GM03348 (cell line): ENCODE results near the gene BRSK2.
"Not testable (repeated sequence)": the region's sequence is repeated elsewhere in the genome, so short reads cannot be mapped to it uniquely, and the experiment has no call there.

Source experiments
- DNase-seq: peaks from one replicate; pipeline ENCODE4 v3.0.0; 2012; ENCODE audit warnings: low spot score

BRSK2 gene

GRCh38 chr11:1409852-1410125 lies 20.1 kb downstream of the BRSK2 start:
- not testable (repeated sequence) for DNase-seq

- DNase-seq, result no peak
Observed at GRCh38 chr11:1410366-1411291, 20.9 kb downstream of the BRSK2 start.

- no peak for DNase-seq
Observed at GRCh38 chr11:1411301-1411700, 21.6 kb downstream of the BRSK2 start.

- DNase-seq, result not testable (repeated sequence)
Observed at GRCh38 chr11:1411739-1412138, 22.0 kb downstream of the BRSK2 start.

GRCh38 chr11:1412377-1413095 lies 22.8 kb downstream of the BRSK2 start:
- no peak for DNase-seq

- no peak for DNase-seq
Observed at GRCh38 chr11:1414650-1415049, 24.9 kb downstream of the BRSK2 start.

- DNase-seq, result no peak
Observed at GRCh38 chr11:1415631-1416030, 25.9 kb downstream of the BRSK2 start.

- not testable (repeated sequence) for DNase-seq
Observed at GRCh38 chr11:1418192-1418795, 28.6 kb downstream of the BRSK2 start.

GRCh38 chr11:1419811-1420210 lies 30.1 kb downstream of the BRSK2 start:
- no peak for DNase-seq

- no peak for DNase-seq
Observed at GRCh38 chr11:1421291-1421690, 31.6 kb downstream of the BRSK2 start.

GRCh38 chr11:1422481-1422880 lies 32.7 kb downstream of the BRSK2 start:
- no peak for DNase-seq

GRCh38 chr11:1422981-1423380 lies 33.2 kb downstream of the BRSK2 start:
- no peak for DNase-seq

- not testable (repeated sequence) for DNase-seq
Observed at GRCh38 chr11:1423406-1423805, 33.7 kb downstream of the BRSK2 start.

GRCh38 chr11:1425006-1425405 lies 35.3 kb downstream of the BRSK2 start:
- no peak for DNase-seq

GRCh38 chr11:1425439-1425838 lies 35.7 kb downstream of the BRSK2 start:
- no peak for DNase-seq

- DNase-seq, result no peak
Observed at GRCh38 chr11:1428762-1429316, 39.1 kb downstream of the BRSK2 start.

- DNase-seq, result no peak
Observed at GRCh38 chr11:1433568-1433967, 43.8 kb downstream of the BRSK2 start.

GRCh38 chr11:1433977-1434640 lies 44.4 kb downstream of the BRSK2 start:
- no peak for DNase-seq

GRCh38 chr11:1435479-1435819 lies 45.7 kb downstream of the BRSK2 start:
- not testable (repeated sequence) for DNase-seq

- no peak for DNase-seq
Observed at GRCh38 chr11:1435820-1436467, 46.2 kb downstream of the BRSK2 start.

GRCh38 chr11:1436468-1437039 lies 46.8 kb downstream of the BRSK2 start:
- DNase-seq, result no peak
